ENCODE measurements around the gene NR3C1. TPM values are rescaled to one million over a fixed set of nuclear protein-coding genes. Genes with fewer than 3 reads are reported as not detected.

Gene NR3C1
- total RNA-seq, 1 experiment from 2014 or later: 17.5 TPM

DNA sequence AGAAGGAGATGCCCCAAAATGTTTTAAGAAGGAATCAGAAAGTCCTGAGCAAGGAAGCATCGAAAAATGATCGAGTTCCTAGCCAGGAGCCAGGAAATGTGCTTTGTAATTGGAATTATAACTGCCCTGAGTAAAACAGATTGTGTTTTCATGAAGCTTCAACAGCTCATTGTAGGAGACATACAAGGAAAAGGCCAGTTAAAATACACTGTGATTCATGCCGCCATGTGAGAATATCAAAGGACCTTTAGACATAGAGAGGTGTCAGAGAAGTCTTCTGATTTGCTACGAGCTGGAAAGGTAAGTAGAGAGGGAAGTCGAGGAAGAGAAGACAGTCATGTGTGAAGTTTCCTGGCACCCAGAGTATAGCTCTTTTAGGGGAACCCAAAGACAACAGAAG, 60.9 kb downstream of the NR3C1 start:
- Histone ChIP-seq H3K9me3 (no peaks in the 10 kb centered on the region), H3K27me3 (replicated peaks; ENCODE audit: control insufficient read depth, insufficient read depth, low read length) (no peaks in the 10 kb centered on the region), H3K4me3 (ENCODE audit: low read depth, low read length) (no peak overlapping the region), H3K4me1 (no peaks in the 10 kb centered on the region), H3K36me3 (ENCODE audit: control insufficient read depth, insufficient read depth, low read length) (no peaks in the 10 kb centered on the region)
- Mint-ChIP-seq H3K4me3 (ENCODE audit: unreplicated experiment) (no peak overlapping the region), H3K9me3 (ENCODE audit: unreplicated experiment) (no peaks in the 10 kb centered on the region), H3K36me3 (ENCODE audit: insufficient read depth, unreplicated experiment) (no peaks in the 10 kb centered on the region), H3K4me1 (ENCODE audit: low read depth, unreplicated experiment) (no peaks in the 10 kb centered on the region), H3K27ac (ENCODE audit: unreplicated experiment) (no peak overlapping the region), H3K27me3 (ENCODE audit: insufficient read depth, unreplicated experiment) (no peaks in the 10 kb centered on the region)
- POLR2A ChIA-PET: no interaction called here
- CTCF ChIA-PET: interaction anchor here (0.6 kb wide), 1 partner anchor 629 kb away, joined by 3 read pairs; no protein-coding TSS in a partner anchor
- TF ChIP-seq, protein P1, sequence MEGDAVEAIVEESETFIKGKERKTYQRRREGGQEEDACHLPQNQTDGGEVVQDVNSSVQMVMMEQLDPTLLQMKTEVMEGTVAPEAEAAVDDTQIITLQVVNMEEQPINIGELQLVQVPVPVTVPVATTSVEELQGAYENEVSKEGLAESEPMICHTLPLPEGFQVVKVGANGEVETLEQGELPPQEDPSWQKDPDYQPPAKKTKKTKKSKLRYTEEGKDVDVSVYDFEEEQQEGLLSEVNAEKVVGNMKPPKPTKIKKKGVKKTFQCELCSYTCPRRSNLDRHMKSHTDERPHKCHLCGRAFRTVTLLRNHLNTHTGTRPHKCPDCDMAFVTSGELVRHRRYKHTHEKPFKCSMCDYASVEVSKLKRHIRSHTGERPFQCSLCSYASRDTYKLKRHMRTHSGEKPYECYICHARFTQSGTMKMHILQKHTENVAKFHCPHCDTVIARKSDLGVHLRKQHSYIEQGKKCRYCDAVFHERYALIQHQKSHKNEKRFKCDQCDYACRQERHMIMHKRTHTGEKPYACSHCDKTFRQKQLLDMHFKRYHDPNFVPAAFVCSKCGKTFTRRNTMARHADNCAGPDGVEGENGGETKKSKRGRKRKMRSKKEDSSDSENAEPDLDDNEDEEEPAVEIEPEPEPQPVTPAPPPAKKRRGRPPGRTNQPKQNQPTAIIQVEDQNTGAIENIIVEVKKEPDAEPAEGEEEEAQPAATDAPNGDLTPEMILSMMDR (IDR thresholded peaks at IDR 0.05; ENCODE audit: insufficient read depth in 1 of 2, low read depth in 1 of 2, low read length in 1 of 2, severe bottlenecking in 1 of 2, unreplicated experiment in 1 of 2): no peak
- BruUV-seq (replicated peaks): no TSS peak
- intact Hi-C loops (cut with micrococcal nuclease; ENCODE audit: unreplicated experiment): no loop called here
- no peak for DNase-seq

DNA sequence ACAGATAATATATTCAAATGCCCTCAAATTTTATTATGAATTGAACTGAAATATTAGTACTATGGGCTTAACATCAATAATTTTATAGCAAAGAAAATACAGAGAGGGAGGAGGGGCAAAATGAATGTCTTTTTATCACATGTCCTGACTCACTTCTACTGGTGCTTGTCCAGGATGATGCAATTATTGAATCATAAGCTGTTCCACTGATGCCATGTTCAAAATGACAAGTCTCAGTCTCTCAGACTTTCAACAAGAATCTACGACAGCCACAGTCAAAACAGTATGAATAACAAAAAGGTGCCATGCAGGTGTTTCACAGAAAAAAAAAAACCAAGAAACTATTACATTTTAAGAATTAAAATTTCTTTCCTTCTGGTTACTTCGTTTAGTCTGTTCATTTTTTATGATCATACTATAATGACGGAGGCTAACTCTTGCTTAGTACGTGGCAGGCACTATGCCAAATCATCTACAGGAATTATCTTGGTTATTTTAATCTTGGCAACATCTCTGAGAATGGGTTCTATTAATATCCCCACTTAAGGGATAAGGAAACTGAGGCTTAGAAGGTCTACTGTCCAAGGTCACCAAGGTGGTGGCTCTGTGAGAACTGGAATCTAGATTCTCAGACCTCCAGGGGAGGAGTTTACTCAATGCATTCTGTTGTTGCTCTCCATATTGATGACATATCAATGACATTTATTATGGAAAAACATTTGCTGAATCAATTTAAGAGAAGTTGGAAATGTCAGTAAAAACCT, 61.5 kb downstream of the NR3C1 start:
- BruUV-seq (replicated peaks): no TSS peak
- CTCF ChIA-PET: no interaction called here
- H3K4me1 ChIP-seq: no peaks in the 10 kb centered on the region
- no peaks in the 10 kb centered on the region for H3K4me1 Mint-ChIP-seq (ENCODE audit: low read depth, unreplicated experiment)
- H3K9me3 Mint-ChIP-seq (ENCODE audit: unreplicated experiment): no peaks in the 10 kb centered on the region
- no peaks in the 10 kb centered on the region for H3K27me3 Mint-ChIP-seq (ENCODE audit: insufficient read depth, unreplicated experiment)
- H3K27ac Mint-ChIP-seq (ENCODE audit: unreplicated experiment): no peak overlapping the region
- no peaks in the 10 kb centered on the region for H3K36me3 Mint-ChIP-seq (ENCODE audit: insufficient read depth, unreplicated experiment)
- H3K36me3 ChIP-seq (ENCODE audit: control insufficient read depth, insufficient read depth, low read length): no peaks in the 10 kb centered on the region
- POLR2A ChIA-PET: no interaction called here
- no peak overlapping the region for H3K4me3 Mint-ChIP-seq (ENCODE audit: unreplicated experiment)
- no peaks in the 10 kb centered on the region for H3K9me3 ChIP-seq
- no peak overlapping the region for H3K4me3 ChIP-seq (ENCODE audit: low read depth, low read length)
- TF ChIP-seq, protein P1 (IDR thresholded peaks at IDR 0.05; ENCODE audit: insufficient read depth in 1 of 2, low read depth in 1 of 2, low read length in 1 of 2, severe bottlenecking in 1 of 2, unreplicated experiment in 1 of 2): no peak
- DNase-seq: no peak
- H3K27me3 ChIP-seq (replicated peaks; ENCODE audit: control insufficient read depth, insufficient read depth, low read length): no peaks in the 10 kb centered on the region
- intact Hi-C loops (cut with micrococcal nuclease; ENCODE audit: unreplicated experiment): no loop called here

DNA sequence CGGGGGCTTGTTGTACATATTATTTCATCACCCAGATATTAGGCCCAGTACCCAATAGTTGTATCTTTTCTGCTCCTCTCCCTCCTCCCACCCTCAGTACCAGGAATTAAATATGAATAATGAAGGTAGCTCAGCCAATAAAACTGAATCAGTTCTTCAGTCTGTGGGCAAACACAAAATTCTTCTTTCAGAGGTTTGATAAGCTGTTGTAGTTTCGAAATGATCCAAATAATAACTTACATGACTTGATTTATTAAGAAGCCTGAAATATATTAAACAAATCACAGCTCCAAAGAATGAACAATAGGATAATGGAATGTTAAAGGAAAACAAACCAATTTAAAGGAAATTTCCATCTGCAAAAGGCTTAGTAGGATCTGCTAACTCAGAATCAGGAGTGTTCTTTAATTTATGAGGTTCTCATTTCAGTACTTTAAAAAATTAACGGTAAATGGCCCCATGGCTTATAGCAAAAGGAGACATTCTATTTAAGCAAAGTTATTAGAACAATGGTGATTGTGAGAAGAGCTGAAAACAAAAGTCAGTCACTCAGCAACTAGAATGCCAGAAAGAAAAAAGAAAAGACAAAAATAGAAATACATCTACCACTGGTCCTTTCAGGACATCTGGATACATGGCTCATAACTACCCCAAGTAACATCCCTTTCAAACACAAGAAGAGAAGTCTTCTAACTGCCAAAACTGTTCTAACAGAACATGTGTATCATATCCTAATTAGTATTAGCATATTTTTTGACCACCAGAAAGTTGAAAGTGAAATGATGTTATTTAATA, 62.4 kb downstream of the NR3C1 start:
- no peak for DNase-seq
- H3K36me3 Mint-ChIP-seq (ENCODE audit: insufficient read depth, unreplicated experiment): no peaks in the 10 kb centered on the region
- no peak overlapping the region for H3K27ac Mint-ChIP-seq (ENCODE audit: unreplicated experiment)
- CTCF ChIA-PET: interaction anchor here (0.6 kb wide), 1 partner anchor 63 kb away, joined by 3 read pairs; no protein-coding TSS in a partner anchor
- H3K9me3 Mint-ChIP-seq (ENCODE audit: unreplicated experiment): no peaks in the 10 kb centered on the region
- H3K4me1 ChIP-seq: no peaks in the 10 kb centered on the region
- TF ChIP-seq, protein P1 (IDR thresholded peaks at IDR 0.05; ENCODE audit: insufficient read depth in 1 of 2, low read depth in 1 of 2, low read length in 1 of 2, severe bottlenecking in 1 of 2, unreplicated experiment in 1 of 2): no peak
- no peaks in the 10 kb centered on the region for H3K9me3 ChIP-seq
- H3K4me1 Mint-ChIP-seq (ENCODE audit: low read depth, unreplicated experiment): no peaks in the 10 kb centered on the region
- no peaks in the 10 kb centered on the region for H3K36me3 ChIP-seq (ENCODE audit: control insufficient read depth, insufficient read depth, low read length)
- H3K4me3 Mint-ChIP-seq (ENCODE audit: unreplicated experiment): no peak overlapping the region
- no TSS peak for BruUV-seq (replicated peaks)
- no peaks in the 10 kb centered on the region for H3K27me3 Mint-ChIP-seq (ENCODE audit: insufficient read depth, unreplicated experiment)
- intact Hi-C loops (cut with micrococcal nuclease; ENCODE audit: unreplicated experiment): no loop called here
- POLR2A ChIA-PET: no interaction called here
- H3K27me3 ChIP-seq (replicated peaks; ENCODE audit: control insufficient read depth, insufficient read depth, low read length): no peaks in the 10 kb centered on the region
- H3K4me3 ChIP-seq (ENCODE audit: low read depth, low read length): no peak overlapping the region
